Measurements from ENCODE around the gene AGAP5. TPM values are rescaled to one million over a fixed set of nuclear protein-coding genes. Genes with fewer than 3 reads are reported as not detected.
A peak's percentile ranks its signal among the peaks of the same experiment; 100 is the strongest.
"Not testable (repeated sequence)": the region's sequence is repeated elsewhere in the genome, so short reads cannot be mapped to it uniquely, and the experiment has no call there.

Gene AGAP5
- polyA plus RNA-seq, 1 of the 3 experiments (the other 2 are of a cell fraction): 3.8 TPM

- TF ChIP-seq GATA2 (CRISPR knock-in tag; IDR thresholded peaks at IDR 0.05): no peak
- TF ChIP-seq TEAD4 (IDR thresholded peaks at IDR 0.05; ENCODE audit: borderline replicate concordance, insufficient read depth): 0 out of 2 replicates have a peak, but pooled peaks have one; percentile 20
- TF ChIP-seq EZH2phosphoT487 (IDR thresholded peaks at IDR 0.05; ENCODE audit: borderline replicate concordance, low read depth): no peak
- TF ChIP-seq FOXJ3 (CRISPR knock-in tag; IDR thresholded peaks at IDR 0.05): no peak
- peak; percentile 96 for TF ChIP-seq TAF1 (IDR thresholded peaks at IDR 0.05; ENCODE audit: borderline replicate concordance, low read depth, low read length)
- TF ChIP-seq MEF2A (IDR thresholded peaks at IDR 0.05; ENCODE audit: borderline replicate concordance, low read depth): no peak
- TF ChIP-seq SIN3A (IDR thresholded peaks at IDR 0.05; ENCODE audit: borderline replicate concordance, low read depth, low read length): peak; percentile 87; the same call in 1 of the 2 replicates
- TF ChIP-seq NFIC (IDR thresholded peaks at IDR 0.05; ENCODE audit: borderline replicate concordance): 0 out of 2 replicates have a peak, but pooled peaks have one; percentile 13
- TF ChIP-seq ELF1 (IDR thresholded peaks at IDR 0.05): peak; percentile 59; the same call in 1 of the 2 replicates
- no peak for TF ChIP-seq RXRA (IDR thresholded peaks at IDR 0.05; ENCODE audit: borderline replicate concordance, low read depth)
- TF ChIP-seq PBX3 (IDR thresholded peaks at IDR 0.05): no peak
- TF ChIP-seq RAD21 (IDR thresholded peaks at IDR 0.05; ENCODE audit: low read length): no peak
These were observed 32.4 kb upstream of the AGAP5 start (continued) for GRCh38 chr10:73730153-73730906.

- peaks cover 25% of the 10 kb centered on the region for H3F3A ChIP-seq (replicated peaks; ENCODE audit: insufficient read depth)
- 2% methylated on average over 7 of the region's 9 CpGs for WGBS (ENCODE audit: low lambda C conversion rate)
- DNase-seq; H3K27me3 ChIP-seq (ENCODE audit: insufficient read depth); H3K9me3 ChIP-seq; H4K20me1 ChIP-seq (ENCODE audit: insufficient read depth); H3K4me1 ChIP-seq (ENCODE audit: control insufficient read depth in 1 of 2, insufficient read depth in 2 of 2, low read depth in 1 of 2, low read length in 1 of 2); H3K9me2 ChIP-seq: not testable (repeated sequence)
- ChIA-PET CTCF (interaction anchor here (2.2 kb wide), 1 partner anchor 200 kb away, joined by 7 read pairs; no protein-coding TSS in a partner anchor), POLR2A (interaction anchor here (0.6 to 1.9 kb wide), 5 partner anchors 11 to 483 kb away, joined by 3 to 21 read pairs (median 4); no protein-coding TSS in a partner anchor)
- peaks cover 35 to 40% of the 10 kb centered on the region in 2 experiments for H3K36me3 ChIP-seq (replicated peaks in 1 of 2; ENCODE audit: control insufficient read depth in 1 of 2, insufficient read depth in 2 of 2, low read length in 1 of 2)
- peak overlapping the region; percentile 88 to 92 for H3K27ac ChIP-seq (ENCODE audit: low read depth in 2 of 2, low read length in 1 of 2)
- peak overlapping the region; percentile 90; the same call in 1 of the 2 replicates for H2AFZ ChIP-seq (ENCODE audit: low read depth)
- H3K79me2 ChIP-seq (ENCODE audit: insufficient read depth): peaks cover 46% of the 10 kb centered on the region
- peak overlapping the region; percentile 75 to 96 for H3K4me3 ChIP-seq (ENCODE audit: low read depth in 2 of 2, low read length in 1 of 2)
- peak overlapping the region; percentile 82 for H3K4me2 ChIP-seq
- peak overlapping the region; percentile 89 for H3K9ac ChIP-seq
These were observed 31.9 kb upstream of the AGAP5 start for GRCh38 chr10:73729781-73730152.

DNA sequence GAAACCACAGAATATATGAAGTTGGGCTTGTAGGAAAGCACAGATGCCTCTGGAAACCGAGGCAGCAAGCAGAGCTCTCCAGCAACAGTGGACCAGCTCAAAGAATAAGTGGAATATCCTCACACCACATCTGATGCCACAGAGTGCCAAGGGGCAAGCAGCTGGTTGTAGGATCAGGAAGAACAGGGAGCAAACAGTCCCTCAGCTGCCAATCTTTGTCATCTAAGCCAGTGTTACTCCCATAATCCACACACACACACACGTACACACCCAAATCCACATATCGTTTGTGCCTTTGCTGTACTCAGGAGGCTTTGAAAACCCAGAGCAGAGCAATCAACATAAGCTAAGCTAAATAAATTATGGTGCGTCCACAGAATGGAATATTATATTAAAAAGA is 25.6 kb upstream of the AGAP5 start:
- H3K79me2 ChIP-seq (ENCODE audit: insufficient read depth): peaks cover 6% of the 10 kb centered on the region
- H3K27me3 ChIP-seq (ENCODE audit: insufficient read depth): no peaks in the 10 kb centered on the region
- no peak overlapping the region for H3K4me2 ChIP-seq
- TF ChIP-seq, protein P1, sequence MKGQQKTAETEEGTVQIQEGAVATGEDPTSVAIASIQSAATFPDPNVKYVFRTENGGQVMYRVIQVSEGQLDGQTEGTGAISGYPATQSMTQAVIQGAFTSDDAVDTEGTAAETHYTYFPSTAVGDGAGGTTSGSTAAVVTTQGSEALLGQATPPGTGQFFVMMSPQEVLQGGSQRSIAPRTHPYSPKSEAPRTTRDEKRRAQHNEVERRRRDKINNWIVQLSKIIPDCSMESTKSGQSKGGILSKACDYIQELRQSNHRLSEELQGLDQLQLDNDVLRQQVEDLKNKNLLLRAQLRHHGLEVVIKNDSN (IDR thresholded peaks at IDR 0.05; ENCODE audit: borderline replicate concordance, low read depth): no peak
- TF ChIP-seq YY1 (IDR thresholded peaks at IDR 0.05; ENCODE audit: low read depth) (no peak), JUND (IDR thresholded peaks at IDR 0.05) (no peak), CTCF (IDR thresholded peaks at IDR 0.05) (no peak), RFX5 (IDR thresholded peaks at IDR 0.05; ENCODE audit: low read length) (no peak), MEF2A (IDR thresholded peaks at IDR 0.05; ENCODE audit: borderline replicate concordance, low read depth) (no peak), EP300 (IDR thresholded peaks at IDR 0.05; ENCODE audit: borderline replicate concordance in 1 of 2, low read depth in 1 of 2, low read length in 1 of 2) (no peak), TAF1 (IDR thresholded peaks at IDR 0.05; ENCODE audit: borderline replicate concordance, low read depth, low read length) (no peak), FOXJ3 (CRISPR knock-in tag; IDR thresholded peaks at IDR 0.05) (no peak), MAX (IDR thresholded peaks at IDR 0.05; ENCODE audit: low read depth) (no peak), RCOR1 (IDR thresholded peaks at IDR 0.05; ENCODE audit: low read length) (no peak)
- no peak overlapping the region for H2AFZ ChIP-seq (ENCODE audit: low read depth)
- no peak overlapping the region for H3K4me3 ChIP-seq (ENCODE audit: low read depth in 2 of 2, low read length in 1 of 2)
- no peaks in the 10 kb centered on the region for H3K9me2 ChIP-seq
- H3K36me3 ChIP-seq (replicated peaks in 1 of 2; ENCODE audit: control insufficient read depth in 1 of 2, insufficient read depth in 2 of 2, low read length in 1 of 2): peaks cover 69% of the 10 kb centered on the region in 2 experiments
- no peak for DNase-seq
- peaks cover 9% of the 10 kb centered on the region for H3F3A ChIP-seq (replicated peaks; ENCODE audit: insufficient read depth)
- ChIA-PET CTCF (no interaction called here), POLR2A (no interaction called here)
- H3K9me3 ChIP-seq: no peaks in the 10 kb centered on the region
- WGBS (ENCODE audit: low lambda C conversion rate): 73% methylated on average over 4 of the region's 4 CpGs
- H3K9ac ChIP-seq: no peak overlapping the region
- no peaks in the 10 kb centered on the region for H4K20me1 ChIP-seq (ENCODE audit: insufficient read depth)
- H3K27ac ChIP-seq (ENCODE audit: low read depth in 2 of 2, low read length in 1 of 2): no peak overlapping the region
- H3K4me1 ChIP-seq (ENCODE audit: control insufficient read depth in 1 of 2, insufficient read depth in 2 of 2, low read depth in 1 of 2, low read length in 1 of 2): no peaks in the 10 kb centered on the region
